ENCODE data around the gene DBH. TPM values are rescaled to one million over a fixed set of nuclear protein-coding genes. Genes with fewer than 3 reads are reported as not detected.

DBH gene
- total RNA-seq, 1 experiment from 2014 or later = not detected

GRCh38 chr9:133614056-133614455 lies 22.1 kb upstream of the DBH start:
- RAD21 ChIA-PET (ENCODE audit: low non-redundant PET in 1 of 2, low total read pairs in 2 of 2, uncharacterized antibody in 2 of 2, unreplicated experiment in 2 of 2) = no interaction called here
- BruUV-seq (replicated peaks) = no TSS peak
- H3K27me3 ChIP-seq (ENCODE audit: insufficient read depth, low read length) = peaks cover 84% of the 10 kb centered on the region
- no peaks in the 10 kb centered on the region for H3K9me3 ChIP-seq (ENCODE audit: control insufficient read depth in 1 of 2, insufficient read depth in 1 of 2, low read depth in 1 of 2, low read length in 2 of 2)
- CTCF ChIA-PET = no interaction called here
- no peaks in the 10 kb centered on the region for H3K79me2 ChIP-seq (ENCODE audit: insufficient read depth, low read length)
- H3K9me2 ChIP-seq (ENCODE audit: insufficient read depth) = no peaks in the 10 kb centered on the region
- H4K20me1 ChIP-seq (ENCODE audit: insufficient read depth) = no peaks in the 10 kb centered on the region
- POLR2A ChIA-PET = no interaction called here
- no peak overlapping the region for H3K9ac ChIP-seq (ENCODE audit: low read length)
- H3K4me3 ChIP-seq (replicated peaks in 1 of 2; ENCODE audit: low read depth in 1 of 2, low read length in 2 of 2) = no peak overlapping the region
- no peak for ATAC-seq
- no peak for TF ChIP-seq ZFX (IDR thresholded peaks at IDR 0.05)
- TF ChIP-seq ZNF274 (IDR thresholded peaks at IDR 0.05; ENCODE audit: low read depth, low read length) = no peak
- TF ChIP-seq CBX3 (IDR thresholded peaks at IDR 0.05; ENCODE audit: low read depth) = no peak
- TF ChIP-seq EGR1 (IDR thresholded peaks at IDR 0.05; ENCODE audit: low read depth) = no peak
- TF ChIP-seq FOSL1 (IDR thresholded peaks at IDR 0.05; ENCODE audit: low read depth) = no peak
- no peak for TF ChIP-seq EZH2phosphoT487 (IDR thresholded peaks at IDR 0.05; ENCODE audit: borderline replicate concordance)
- no peak for TF ChIP-seq CTCF (IDR thresholded peaks at IDR 0.05 in 2 of 3, conservative IDR thresholded peaks at IDR 0.05 in 1 of 3; ENCODE audit: borderline replicate concordance in 1 of 3, insufficient read depth in 1 of 3, low read depth in 2 of 3, low read length in 2 of 3)
- TF ChIP-seq POLR2A (IDR thresholded peaks at IDR 0.05; ENCODE audit: borderline replicate concordance, extremely low read depth, insufficient read depth, insufficient read length) = no peak
- no peak for TF ChIP-seq CEBPB (IDR thresholded peaks at IDR 0.05; ENCODE audit: low read depth)
- TF ChIP-seq JUND (IDR thresholded peaks at IDR 0.05) = no peak
- TF ChIP-seq TCF7L2 (IDR thresholded peaks at IDR 0.05; ENCODE audit: borderline replicate concordance, extremely low read depth, insufficient read depth, insufficient read length) = no peak
- TF ChIP-seq ZBTB33 (IDR thresholded peaks at IDR 0.05; ENCODE audit: extremely low read depth, insufficient replicate concordance, low read length) = no peak
- no peak for TF ChIP-seq POLR2AphosphoS5 (IDR thresholded peaks at IDR 0.05; ENCODE audit: low read depth, low read length)
- TF ChIP-seq REST (IDR thresholded peaks at IDR 0.05; ENCODE audit: low read depth) = no peak
- no peak for TF ChIP-seq ELF1 (IDR thresholded peaks at IDR 0.05; ENCODE audit: borderline replicate concordance, low read depth)
- TF ChIP-seq YY1 (IDR thresholded peaks at IDR 0.05; ENCODE audit: extremely low read depth, insufficient replicate concordance, low read depth, low read length) = no peak
- H2AFZ ChIP-seq (ENCODE audit: low read depth, low read length, poor library complexity, severe bottlenecking) = no peak overlapping the region
- no peak overlapping the region for H3K4me2 ChIP-seq (ENCODE audit: low read length)
- no peak overlapping the region for H3K27ac ChIP-seq (ENCODE audit: low read depth, low read length)
- no peak for DNase-seq (ENCODE audit: low read depth, low spot score)
- H3K36me3 ChIP-seq (ENCODE audit: control insufficient read depth in 1 of 2, insufficient read depth in 2 of 2, low read length in 2 of 2) = no peaks in the 10 kb centered on the region
- intact Hi-C loops (cut with micrococcal nuclease) = no loop called here
- H3K4me1 ChIP-seq (ENCODE audit: control insufficient read depth in 1 of 2, insufficient read depth in 2 of 2, low read length in 2 of 2) = no peaks in the 10 kb centered on the region
